GM18870 (cell line): ENCODE measurements around the gene PSMG1.
A peak's percentile ranks its signal among the peaks of the same experiment; 100 is the strongest.
"Not testable (repeated sequence)": the region's sequence is repeated elsewhere in the genome, so short reads cannot be mapped to it uniquely, and the experiment has no call there.

Experiments
- ATAC-seq: cut with Tn5 transposase; IDR thresholded peaks from one replicate; pipeline ENCODE4 v1.9.1; 2021; ENCODE audit warnings: moderate library complexity; ENCODE audit not compliant: unreplicated experiment

PSMG1 gene

GRCh38 chr21:39183272-39184049, at the start of gene PSMG1:
Gene PSMG1, minus strand, starts transcription at chr21:39183451. Its CDS starts 66 bp downstream, at chr21:39183385.
- peak; percentile 51 for ATAC-seq

- no peak for ATAC-seq
Observed at GRCh38 chr21:39232861-39233291, 49.6 kb upstream of the PSMG1 start.

GRCh38 chr21:39224930-39225329, 41.7 kb upstream of the PSMG1 start:
- no peak for ATAC-seq

GRCh38 chr21:39221997-39222486, 38.8 kb upstream of the PSMG1 start:
- ATAC-seq = no peak

GRCh38 chr21:39221282-39221996, 38.2 kb upstream of the PSMG1 start:
- no peak for ATAC-seq

- not testable (repeated sequence) for ATAC-seq
Observed at GRCh38 chr21:39220875-39221274, 37.6 kb upstream of the PSMG1 start.

- no peak for ATAC-seq
Observed at GRCh38 chr21:39220150-39220549, 36.9 kb upstream of the PSMG1 start.

- ATAC-seq = no peak
Observed at GRCh38 chr21:39218082-39218409, 34.8 kb upstream of the PSMG1 start.

- ATAC-seq = no peak
Observed at GRCh38 chr21:39217356-39218081, 34.3 kb upstream of the PSMG1 start.

GRCh38 chr21:39216290-39216689, 33.0 kb upstream of the PSMG1 start:
- ATAC-seq = no peak

GRCh38 chr21:39215078-39215477, 31.8 kb upstream of the PSMG1 start:
- no peak for ATAC-seq

GRCh38 chr21:39209334-39209688, 26.1 kb upstream of the PSMG1 start:
- no peak for ATAC-seq

- ATAC-seq = no peak
Observed at GRCh38 chr21:39208624-39209333, 25.5 kb upstream of the PSMG1 start.

GRCh38 chr21:39204134-39204533, 20.9 kb upstream of the PSMG1 start:
- no peak for ATAC-seq

GRCh38 chr21:39198800-39199199, 15.5 kb upstream of the PSMG1 start:
- ATAC-seq = no peak

GRCh38 chr21:39197448-39198233, 14.4 kb upstream of the PSMG1 start:
- ATAC-seq = no peak

GRCh38 chr21:39196838-39197237, 13.6 kb upstream of the PSMG1 start:
- ATAC-seq = no peak

- ATAC-seq = no peak
Observed at GRCh38 chr21:39196310-39196709, 13.1 kb upstream of the PSMG1 start.

- ATAC-seq = no peak
Observed at GRCh38 chr21:39193380-39193779, 10.1 kb upstream of the PSMG1 start.
